AG04450 (cell line): ENCODE results near the gene BNC2. TPM values are rescaled to one million over a fixed set of nuclear protein-coding genes. Genes with fewer than 3 reads are reported as not detected.

ENCODE experiments used
- CTCF ChIA-PET: fragments of 300-600, 350-600 bp; formaldehyde crosslinking; extraction: SDS; loops from one replicate; lab custom pipeline; 2022; ENCODE audit warnings: antibody characterized with exemption, inconsistent platforms; lab: Charles Lee
- POLR2A ChIA-PET: fragments of 350-600 bp; formaldehyde crosslinking; extraction: SDS; loops from one replicate; lab custom pipeline; 2021; ENCODE audit warnings: antibody characterized with exemption, inconsistent platforms; lab: Yijun Ruan, JAX
- DNase-seq: peaks from one replicate; pipeline ENCODE4 v3.0.0-alpha.2; 2011; ENCODE audit warnings: low read depth, low spot score
- H3K27ac ChIP-seq: one replicate; pipeline ENCODE4 v1.5.1; 2012; ENCODE audit warnings: low read depth, low read length, control low read depth
- H3K27me3 ChIP-seq: one replicate; pipeline ENCODE4 v1.6.0; 2012; ENCODE audit warnings: low read length; ENCODE audit not compliant: control insufficient read depth, insufficient read depth
- H3K4me3 ChIP-seq: 2 replicates; pipeline ENCODE4 v1.5.1; 2011; ENCODE audit warnings: mild to moderate bottlenecking, low read depth, low read length, control low read depth
- H3K9me3 ChIP-seq: 2 replicates; pipeline ENCODE4 v1.5.1; 2012; ENCODE audit warnings: low read length; ENCODE audit not compliant: control insufficient read depth, insufficient read depth
- polyA plus RNA-seq: library from polyadenylated mRNA; depleted of rRNA; stranded (reverse); fragments of >200 nt; gene quantifications from 2 replicates; pipeline ENCODE4 v1.2.3, GENCODE V29; 2011
- TF ChIP-seq, protein P1 (sequence below): IDR thresholded peaks from 2 replicates; pipeline ENCODE4 v1.5.1; 2011; ENCODE audit warnings: low read depth, low read length, control low read depth, inconsistent platforms

BNC2 gene
- polyA plus RNA-seq, 1 experiment = 49.0 TPM

DNA sequence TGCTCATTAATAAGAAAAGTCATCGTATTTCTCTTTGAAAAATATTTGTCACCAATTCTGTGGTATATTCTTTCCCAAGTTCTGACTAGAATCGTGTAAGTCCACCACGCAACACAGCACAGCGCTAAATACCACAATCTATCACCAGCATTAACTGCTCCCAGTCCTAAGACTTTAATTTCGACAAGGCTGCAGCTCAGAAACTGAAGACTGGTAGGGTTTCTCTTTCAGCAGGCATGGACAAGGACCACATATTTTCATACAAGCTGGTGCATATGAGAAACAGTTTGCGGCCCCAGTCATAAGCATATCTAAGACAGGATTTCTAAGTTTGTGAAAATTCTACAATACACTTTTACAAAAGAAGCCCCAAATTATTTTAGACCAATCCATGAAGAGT is 24.1 kb downstream of the BNC2 start:
- POLR2A ChIA-PET = no interaction called here
- Histone ChIP-seq H3K27ac (no peak overlapping the region), H3K9me3 (peaks cover 3% of the 10 kb centered on the region; the same call in 1 of the 2 replicates), H3K27me3 (no peaks in the 10 kb centered on the region), H3K4me3 (no peak overlapping the region)
- CTCF ChIA-PET = no interaction called here
- TF ChIP-seq, protein P1, sequence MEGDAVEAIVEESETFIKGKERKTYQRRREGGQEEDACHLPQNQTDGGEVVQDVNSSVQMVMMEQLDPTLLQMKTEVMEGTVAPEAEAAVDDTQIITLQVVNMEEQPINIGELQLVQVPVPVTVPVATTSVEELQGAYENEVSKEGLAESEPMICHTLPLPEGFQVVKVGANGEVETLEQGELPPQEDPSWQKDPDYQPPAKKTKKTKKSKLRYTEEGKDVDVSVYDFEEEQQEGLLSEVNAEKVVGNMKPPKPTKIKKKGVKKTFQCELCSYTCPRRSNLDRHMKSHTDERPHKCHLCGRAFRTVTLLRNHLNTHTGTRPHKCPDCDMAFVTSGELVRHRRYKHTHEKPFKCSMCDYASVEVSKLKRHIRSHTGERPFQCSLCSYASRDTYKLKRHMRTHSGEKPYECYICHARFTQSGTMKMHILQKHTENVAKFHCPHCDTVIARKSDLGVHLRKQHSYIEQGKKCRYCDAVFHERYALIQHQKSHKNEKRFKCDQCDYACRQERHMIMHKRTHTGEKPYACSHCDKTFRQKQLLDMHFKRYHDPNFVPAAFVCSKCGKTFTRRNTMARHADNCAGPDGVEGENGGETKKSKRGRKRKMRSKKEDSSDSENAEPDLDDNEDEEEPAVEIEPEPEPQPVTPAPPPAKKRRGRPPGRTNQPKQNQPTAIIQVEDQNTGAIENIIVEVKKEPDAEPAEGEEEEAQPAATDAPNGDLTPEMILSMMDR = no peak
- no peak for DNase-seq

DNA sequence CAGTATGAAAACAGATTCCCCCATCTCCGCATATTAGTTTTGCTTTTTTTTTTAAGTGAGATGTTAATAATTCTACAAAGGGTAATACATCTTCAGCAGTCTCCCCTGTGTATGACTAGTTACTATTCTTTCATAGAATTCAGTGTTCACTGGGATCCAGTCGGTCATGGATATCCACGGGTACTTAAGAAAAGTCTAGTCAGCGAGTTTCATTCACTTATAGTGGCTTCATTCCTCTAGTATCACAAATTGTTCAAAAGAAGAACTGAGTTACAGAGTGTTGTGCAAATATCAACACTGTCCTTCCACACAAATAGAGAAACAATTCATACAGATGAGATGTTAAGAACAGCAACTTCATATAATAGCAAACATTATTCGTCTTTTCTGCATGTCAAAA is 35.7 kb downstream of the BNC2 start:
- TF ChIP-seq, protein P1 = no peak
- no peak overlapping the region for H3K27ac ChIP-seq
- ChIA-PET CTCF (no interaction called here), POLR2A (no interaction called here)
- H3K4me3 ChIP-seq = no peak overlapping the region
- no peak for DNase-seq
- H3K27me3 ChIP-seq = no peaks in the 10 kb centered on the region
- no peaks in the 10 kb centered on the region for H3K9me3 ChIP-seq

DNA sequence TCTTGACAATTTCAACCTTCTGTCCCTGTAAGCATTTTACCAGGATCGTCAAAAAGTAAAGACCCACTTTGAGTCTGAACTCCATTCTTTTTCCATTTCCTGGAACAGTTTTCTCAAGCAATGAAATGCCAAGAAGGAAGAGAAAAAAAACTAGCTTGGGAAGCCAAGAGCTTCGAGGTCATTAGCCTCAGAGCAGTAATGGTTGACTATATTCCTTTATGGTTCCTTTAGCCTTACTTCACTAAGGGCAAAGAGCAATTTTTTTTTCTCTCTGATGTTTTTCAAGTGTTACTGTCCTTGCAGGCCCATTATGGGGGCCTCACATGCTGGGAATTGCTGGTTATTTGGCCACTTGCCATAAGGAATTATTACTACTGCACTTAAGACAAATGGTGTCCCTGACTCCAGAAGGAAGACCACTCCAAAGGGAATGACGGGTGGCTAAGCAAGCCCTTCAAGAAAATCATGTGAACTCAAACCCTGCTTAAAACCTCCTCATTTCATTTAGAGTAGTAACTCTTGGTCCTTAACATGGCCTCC is 37.1 kb downstream of the BNC2 start:
- H3K9me3 ChIP-seq = no peaks in the 10 kb centered on the region
- H3K27me3 ChIP-seq = no peaks in the 10 kb centered on the region
- DNase-seq = no peak
- no peak overlapping the region for H3K27ac ChIP-seq
- no peak overlapping the region for H3K4me3 ChIP-seq
- ChIA-PET POLR2A (interaction anchor here (0.7 kb wide), 1 partner anchor 606 kb away, joined by 3 read pairs; no protein-coding TSS in a partner anchor), CTCF (interaction anchor here (1.1 kb wide), 1 partner anchor 35 kb away, joined by 5 read pairs; no protein-coding TSS in a partner anchor)
- TF ChIP-seq, protein P1 = no peak

DNA sequence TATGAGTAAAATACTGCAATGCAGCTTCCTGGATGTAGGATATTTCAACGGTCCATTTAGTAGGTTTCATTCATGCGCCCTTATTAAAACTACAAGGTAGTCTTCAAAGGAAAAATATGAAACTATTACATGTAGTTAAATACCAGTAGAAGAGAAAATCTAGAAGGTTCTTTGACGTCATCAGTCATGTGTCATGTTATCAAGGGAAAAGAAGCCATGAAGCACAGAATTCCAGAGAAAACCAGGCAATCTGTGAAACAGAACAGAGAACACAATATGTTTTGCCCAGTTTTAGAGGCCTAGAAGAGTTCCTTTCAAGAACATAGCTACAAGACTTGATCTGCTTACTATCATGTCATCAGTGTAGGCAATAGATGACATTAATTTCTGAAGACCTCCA is 38.4 kb downstream of the BNC2 start:
- no peak overlapping the region for H3K4me3 ChIP-seq
- CTCF ChIA-PET = interaction anchor here (0.6 kb wide), 1 partner anchor 387 kb away, joined by 4 read pairs; no protein-coding TSS in a partner anchor
- TF ChIP-seq, protein P1 = no peak
- POLR2A ChIA-PET = interaction anchor here (0.5 kb wide), 2 partner anchors 17 to 39 kb away, joined by 4 to 7 read pairs; no protein-coding TSS in a partner anchor
- no peak overlapping the region for H3K27ac ChIP-seq
- no peaks in the 10 kb centered on the region for H3K27me3 ChIP-seq
- DNase-seq = no peak
- H3K9me3 ChIP-seq = no peaks in the 10 kb centered on the region

DNA sequence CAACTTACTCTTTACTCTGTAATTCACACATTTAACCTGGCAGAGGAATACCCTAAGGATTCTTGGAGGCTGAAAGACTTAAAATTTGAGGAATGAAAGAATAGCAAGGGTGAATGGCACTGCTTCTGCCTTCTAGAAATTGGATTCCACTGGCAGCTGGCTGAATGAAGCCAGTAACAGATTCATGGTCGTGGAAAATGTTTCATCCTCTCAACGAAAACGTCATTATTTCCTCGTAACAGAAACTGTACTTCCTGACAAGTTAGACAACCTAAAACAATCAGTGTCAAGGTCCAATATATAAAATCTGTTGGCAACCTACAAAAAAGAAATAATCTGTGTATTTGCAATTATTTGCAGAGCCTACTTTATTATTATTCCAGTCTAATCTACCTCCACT is 39.7 kb downstream of the BNC2 start:
- POLR2A ChIA-PET = no interaction called here
- H3K9me3 ChIP-seq = no peaks in the 10 kb centered on the region
- H3K27ac ChIP-seq = no peak overlapping the region
- H3K4me3 ChIP-seq = no peak overlapping the region
- DNase-seq = no peak
- TF ChIP-seq, protein P1 = no peak
- CTCF ChIA-PET = no interaction called here
- H3K27me3 ChIP-seq = no peaks in the 10 kb centered on the region
